ENCODE measurements around the gene PSME2.
A peak's percentile ranks its signal among the peaks of the same experiment; 100 is the strongest.

PSME2 gene

GRCh38 chr14:24165785-24166184 is 19.4 kb upstream of the PSME2 start:
- Histone ChIP-seq H3K4me3 (ENCODE audit: insufficient read depth, low read depth, low read length, poor library complexity, severe bottlenecking) (no peak overlapping the region), H3K4me1 (ENCODE audit: control insufficient read depth, insufficient read depth, low read length, poor library complexity, severe bottlenecking) (peaks cover 23% of the 10 kb centered on the region), H3K27me3 (replicated peaks; ENCODE audit: control insufficient read depth, insufficient read depth, low read length, poor library complexity, severe bottlenecking) (no peaks in the 10 kb centered on the region), H3K27ac (ENCODE audit: insufficient read depth, low read length, poor library complexity, severe bottlenecking) (no peak overlapping the region), H3K9me3 (ENCODE audit: control insufficient read depth, low read length) (no peaks in the 10 kb centered on the region), H3K36me3 (ENCODE audit: control insufficient read depth, insufficient read depth, low read length) (peaks cover 43% of the 10 kb centered on the region)
- no peak for DNase-seq

- peaks cover 54% of the 10 kb centered on the region for H3K36me3 ChIP-seq (ENCODE audit: control insufficient read depth, insufficient read depth, low read length)
- H3K4me1 ChIP-seq (ENCODE audit: control insufficient read depth, insufficient read depth, low read length, poor library complexity, severe bottlenecking): peaks cover 24% of the 10 kb centered on the region
- no peaks in the 10 kb centered on the region for H3K27me3 ChIP-seq (replicated peaks; ENCODE audit: control insufficient read depth, insufficient read depth, low read length, poor library complexity, severe bottlenecking)
- DNase-seq: no peak
- H3K4me3 ChIP-seq (ENCODE audit: insufficient read depth, low read depth, low read length, poor library complexity, severe bottlenecking): no peak overlapping the region
- no peaks in the 10 kb centered on the region for H3K9me3 ChIP-seq (ENCODE audit: control insufficient read depth, low read length)
- H3K27ac ChIP-seq (ENCODE audit: insufficient read depth, low read length, poor library complexity, severe bottlenecking): no peak overlapping the region
Observed at GRCh38 chr14:24164518-24164991, 18.1 kb upstream of the PSME2 start.

GRCh38 chr14:24162093-24162492 is 15.7 kb upstream of the PSME2 start:
- H3K36me3 ChIP-seq (ENCODE audit: control insufficient read depth, insufficient read depth, low read length): peaks cover 69% of the 10 kb centered on the region

GRCh38 chr14:24160850-24161804 is 14.7 kb upstream of the PSME2 start, which contains the start of gene IRF9:
Gene IRF9 (plus strand): TSS chr14:24161265. CDS start chr14:24162145, 880 bp downstream.
- H3K36me3 ChIP-seq (ENCODE audit: control insufficient read depth, insufficient read depth, low read length): peaks cover 67% of the 10 kb centered on the region
- H3K9me3 ChIP-seq (ENCODE audit: control insufficient read depth, low read length): no peaks in the 10 kb centered on the region
- H3K4me3 ChIP-seq (ENCODE audit: insufficient read depth, low read depth, low read length, poor library complexity, severe bottlenecking): peak within 1 kb of the TSS; percentile 88
- no peaks in the 10 kb centered on the region for H3K27me3 ChIP-seq (replicated peaks; ENCODE audit: control insufficient read depth, insufficient read depth, low read length, poor library complexity, severe bottlenecking)
- peak; percentile 94 to 95 (median 95) for DNase-seq
- peaks cover 24% of the 10 kb centered on the region for H3K4me1 ChIP-seq (ENCODE audit: control insufficient read depth, insufficient read depth, low read length, poor library complexity, severe bottlenecking)
- H3K27ac ChIP-seq (ENCODE audit: insufficient read depth, low read length, poor library complexity, severe bottlenecking): peak within 1 kb of the TSS; percentile 97

More at GRCh38 chr14:24162093-24162492, 15.7 kb upstream of the PSME2 start:
- DNase-seq: no peak
- Histone ChIP-seq H3K9me3 (ENCODE audit: control insufficient read depth, low read length) (no peaks in the 10 kb centered on the region), H3K27ac (ENCODE audit: insufficient read depth, low read length, poor library complexity, severe bottlenecking) (peak overlapping the region; percentile 97), H3K27me3 (replicated peaks; ENCODE audit: control insufficient read depth, insufficient read depth, low read length, poor library complexity, severe bottlenecking) (no peaks in the 10 kb centered on the region), H3K4me3 (ENCODE audit: insufficient read depth, low read depth, low read length, poor library complexity, severe bottlenecking) (peak overlapping the region; percentile 88), H3K4me1 (ENCODE audit: control insufficient read depth, insufficient read depth, low read length, poor library complexity, severe bottlenecking) (peaks cover 24% of the 10 kb centered on the region)

- Histone ChIP-seq H3K9me3 (ENCODE audit: control insufficient read depth, low read length) (no peaks in the 10 kb centered on the region), H3K27ac (ENCODE audit: insufficient read depth, low read length, poor library complexity, severe bottlenecking) (peak overlapping the region; percentile 97), H3K4me1 (ENCODE audit: control insufficient read depth, insufficient read depth, low read length, poor library complexity, severe bottlenecking) (peaks cover 24% of the 10 kb centered on the region), H3K4me3 (ENCODE audit: insufficient read depth, low read depth, low read length, poor library complexity, severe bottlenecking) (no peak overlapping the region), H3K27me3 (replicated peaks; ENCODE audit: control insufficient read depth, insufficient read depth, low read length, poor library complexity, severe bottlenecking) (no peaks in the 10 kb centered on the region), H3K36me3 (ENCODE audit: control insufficient read depth, insufficient read depth, low read length) (peaks cover 67% of the 10 kb centered on the region)
- DNase-seq: no peak
Observed at GRCh38 chr14:24160499-24160849, 14.1 kb upstream of the PSME2 start.

GRCh38 chr14:24159777-24160498 is 13.5 kb upstream of the PSME2 start:
- Histone ChIP-seq H3K36me3 (ENCODE audit: control insufficient read depth, insufficient read depth, low read length) (peaks cover 67% of the 10 kb centered on the region), H3K27me3 (replicated peaks; ENCODE audit: control insufficient read depth, insufficient read depth, low read length, poor library complexity, severe bottlenecking) (no peaks in the 10 kb centered on the region), H3K9me3 (ENCODE audit: control insufficient read depth, low read length) (no peaks in the 10 kb centered on the region), H3K27ac (ENCODE audit: insufficient read depth, low read length, poor library complexity, severe bottlenecking) (peak overlapping the region; percentile 97), H3K4me1 (ENCODE audit: control insufficient read depth, insufficient read depth, low read length, poor library complexity, severe bottlenecking) (peaks cover 22% of the 10 kb centered on the region), H3K4me3 (ENCODE audit: insufficient read depth, low read depth, low read length, poor library complexity, severe bottlenecking) (no peak overlapping the region)
- DNase-seq: no peak

- peaks cover 8% of the 10 kb centered on the region for H3K4me1 ChIP-seq (ENCODE audit: control insufficient read depth, insufficient read depth, low read length, poor library complexity, severe bottlenecking)
- H3K27ac ChIP-seq (ENCODE audit: insufficient read depth, low read length, poor library complexity, severe bottlenecking): no peak overlapping the region
- H3K36me3 ChIP-seq (ENCODE audit: control insufficient read depth, insufficient read depth, low read length): peaks cover 62% of the 10 kb centered on the region
- no peaks in the 10 kb centered on the region for H3K27me3 ChIP-seq (replicated peaks; ENCODE audit: control insufficient read depth, insufficient read depth, low read length, poor library complexity, severe bottlenecking)
- DNase-seq: no peak
- H3K4me3 ChIP-seq (ENCODE audit: insufficient read depth, low read depth, low read length, poor library complexity, severe bottlenecking): no peak overlapping the region
- no peaks in the 10 kb centered on the region for H3K9me3 ChIP-seq (ENCODE audit: control insufficient read depth, low read length)
Observed at GRCh38 chr14:24157331-24157730, 10.9 kb upstream of the PSME2 start.

- Histone ChIP-seq H3K4me3 (ENCODE audit: insufficient read depth, low read depth, low read length, poor library complexity, severe bottlenecking) (no peak overlapping the region), H3K27ac (ENCODE audit: insufficient read depth, low read length, poor library complexity, severe bottlenecking) (no peak overlapping the region), H3K9me3 (ENCODE audit: control insufficient read depth, low read length) (no peaks in the 10 kb centered on the region), H3K27me3 (replicated peaks; ENCODE audit: control insufficient read depth, insufficient read depth, low read length, poor library complexity, severe bottlenecking) (no peaks in the 10 kb centered on the region), H3K36me3 (ENCODE audit: control insufficient read depth, insufficient read depth, low read length) (peaks cover 66% of the 10 kb centered on the region), H3K4me1 (ENCODE audit: control insufficient read depth, insufficient read depth, low read length, poor library complexity, severe bottlenecking) (peaks cover 3% of the 10 kb centered on the region)
- DNase-seq: no peak
Observed at GRCh38 chr14:24156840-24157239, 10.4 kb upstream of the PSME2 start.

- Histone ChIP-seq H3K27ac (ENCODE audit: insufficient read depth, low read length, poor library complexity, severe bottlenecking) (no peak overlapping the region), H3K4me3 (ENCODE audit: insufficient read depth, low read depth, low read length, poor library complexity, severe bottlenecking) (no peak overlapping the region), H3K4me1 (ENCODE audit: control insufficient read depth, insufficient read depth, low read length, poor library complexity, severe bottlenecking) (peaks cover under 1% of the 10 kb centered on the region), H3K36me3 (ENCODE audit: control insufficient read depth, insufficient read depth, low read length) (peaks cover 78% of the 10 kb centered on the region), H3K27me3 (replicated peaks; ENCODE audit: control insufficient read depth, insufficient read depth, low read length, poor library complexity, severe bottlenecking) (no peaks in the 10 kb centered on the region), H3K9me3 (ENCODE audit: control insufficient read depth, low read length) (no peaks in the 10 kb centered on the region)
- DNase-seq: no peak
Observed at GRCh38 chr14:24155100-24155499, 8.7 kb upstream of the PSME2 start.
